Omental fat pad (tissue), 4 donors: ENCODE data around the gene INSRR. TPM values are rescaled to one million over a fixed set of nuclear protein-coding genes. Genes with fewer than 3 reads are reported as not detected.

Source experiments
- ATAC-seq: fragments of 150-250 bp; one replicate; pipeline ENCODE4 v1.9.1; 2016; ENCODE audit warnings: mild to moderate bottlenecking, moderate library complexity; ENCODE audit not compliant: low FRiP score
- DNase-seq: peaks from one replicate; pipeline ENCODE4 v3.0.0-alpha.2; 2019; ENCODE audit warnings: low spot score
- total RNA-seq, 4 donors: library from RNA; depleted of rRNA; stranded (reverse); fragments of >200 nt; gene quantifications; one replicate each; pipeline ENCODE4 v1.1.0, GENCODE V29; 2016
- TF ChIP-seq, protein P1 (sequence below), 3 donors: fragments of 450-650 bp; IDR thresholded peaks; one replicate each; pipeline ENCODE4 v1.5.1; 2016 to 2017; ENCODE audit warnings: antibody characterized with exemption in 3 of 3, mild to moderate bottlenecking in 3 of 3, moderate library complexity in 2 of 3

Gene INSRR
- total RNA-seq, 4 donors from 2014 or later: 0.06 to 0.12 (median 0.09) TPM; not detected in 1

DNA sequence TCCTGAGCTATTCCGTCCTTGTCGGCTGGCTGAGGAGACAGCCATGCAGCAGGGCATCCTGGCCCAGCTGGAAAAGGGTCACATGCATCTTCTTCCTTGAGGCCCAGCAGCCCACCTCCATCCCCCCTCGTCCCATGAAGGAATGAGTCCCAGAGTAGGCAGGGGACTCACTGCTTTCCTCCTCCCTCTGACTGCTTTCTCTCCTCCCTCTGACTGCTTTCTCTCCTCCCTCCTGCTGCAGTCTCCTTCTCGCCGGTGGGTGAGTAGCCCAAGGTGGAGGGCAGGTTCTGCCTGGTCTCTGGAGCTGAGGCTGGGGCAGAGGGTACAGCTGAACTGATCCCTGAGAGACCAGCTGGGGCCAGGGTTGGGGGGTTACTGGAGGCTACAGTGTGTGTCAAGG, 15.2 kb upstream of the INSRR start:
- TF ChIP-seq, protein P1, sequence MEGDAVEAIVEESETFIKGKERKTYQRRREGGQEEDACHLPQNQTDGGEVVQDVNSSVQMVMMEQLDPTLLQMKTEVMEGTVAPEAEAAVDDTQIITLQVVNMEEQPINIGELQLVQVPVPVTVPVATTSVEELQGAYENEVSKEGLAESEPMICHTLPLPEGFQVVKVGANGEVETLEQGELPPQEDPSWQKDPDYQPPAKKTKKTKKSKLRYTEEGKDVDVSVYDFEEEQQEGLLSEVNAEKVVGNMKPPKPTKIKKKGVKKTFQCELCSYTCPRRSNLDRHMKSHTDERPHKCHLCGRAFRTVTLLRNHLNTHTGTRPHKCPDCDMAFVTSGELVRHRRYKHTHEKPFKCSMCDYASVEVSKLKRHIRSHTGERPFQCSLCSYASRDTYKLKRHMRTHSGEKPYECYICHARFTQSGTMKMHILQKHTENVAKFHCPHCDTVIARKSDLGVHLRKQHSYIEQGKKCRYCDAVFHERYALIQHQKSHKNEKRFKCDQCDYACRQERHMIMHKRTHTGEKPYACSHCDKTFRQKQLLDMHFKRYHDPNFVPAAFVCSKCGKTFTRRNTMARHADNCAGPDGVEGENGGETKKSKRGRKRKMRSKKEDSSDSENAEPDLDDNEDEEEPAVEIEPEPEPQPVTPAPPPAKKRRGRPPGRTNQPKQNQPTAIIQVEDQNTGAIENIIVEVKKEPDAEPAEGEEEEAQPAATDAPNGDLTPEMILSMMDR (IDR thresholded peaks at IDR 0.05): no peak
- ATAC-seq: no peak

DNA sequence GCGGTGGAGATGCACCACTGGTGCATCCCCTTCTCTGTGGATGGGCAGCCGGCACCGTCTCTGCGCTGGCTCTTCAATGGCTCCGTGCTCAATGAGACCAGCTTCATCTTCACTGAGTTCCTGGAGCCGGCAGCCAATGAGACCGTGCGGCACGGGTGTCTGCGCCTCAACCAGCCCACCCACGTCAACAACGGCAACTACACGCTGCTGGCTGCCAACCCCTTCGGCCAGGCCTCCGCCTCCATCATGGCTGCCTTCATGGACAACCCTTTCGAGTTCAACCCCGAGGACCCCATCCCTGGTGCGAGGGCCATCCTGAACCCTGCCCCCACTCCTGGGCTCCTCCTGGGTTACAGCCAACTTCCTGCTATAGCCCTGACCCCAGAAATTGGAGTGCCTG, 14.7 kb upstream of the INSRR start:
- TF ChIP-seq, protein P1 (IDR thresholded peaks at IDR 0.05): no peak
- ATAC-seq: no peak
- DNase-seq: no peak

More for the DNA sequence above, 15.2 kb upstream of the INSRR start:
- DNase-seq: no peak

DNA sequence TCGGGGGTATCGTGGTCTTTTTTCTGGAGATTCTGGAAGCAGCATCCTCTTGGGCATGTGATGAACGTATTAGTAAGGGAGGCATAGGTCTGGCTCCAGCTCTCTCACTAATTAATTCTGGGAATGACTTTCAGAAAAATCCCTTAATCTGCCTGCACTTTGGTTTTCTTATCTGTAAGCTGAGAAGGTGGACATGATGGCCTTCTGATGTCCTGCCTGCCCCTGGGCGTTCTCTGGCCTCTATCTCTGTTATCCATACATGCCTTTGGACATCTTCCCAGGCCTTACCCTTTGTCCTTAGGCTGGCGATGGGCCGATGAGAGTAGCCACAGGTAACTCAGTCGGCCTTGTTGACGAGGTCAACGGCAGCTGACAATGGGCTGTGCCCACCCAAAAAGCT, 10.5 kb upstream of the INSRR start:
- no peak for ATAC-seq
- no peak for DNase-seq
- TF ChIP-seq, protein P1 (IDR thresholded peaks at IDR 0.05): no peak

DNA sequence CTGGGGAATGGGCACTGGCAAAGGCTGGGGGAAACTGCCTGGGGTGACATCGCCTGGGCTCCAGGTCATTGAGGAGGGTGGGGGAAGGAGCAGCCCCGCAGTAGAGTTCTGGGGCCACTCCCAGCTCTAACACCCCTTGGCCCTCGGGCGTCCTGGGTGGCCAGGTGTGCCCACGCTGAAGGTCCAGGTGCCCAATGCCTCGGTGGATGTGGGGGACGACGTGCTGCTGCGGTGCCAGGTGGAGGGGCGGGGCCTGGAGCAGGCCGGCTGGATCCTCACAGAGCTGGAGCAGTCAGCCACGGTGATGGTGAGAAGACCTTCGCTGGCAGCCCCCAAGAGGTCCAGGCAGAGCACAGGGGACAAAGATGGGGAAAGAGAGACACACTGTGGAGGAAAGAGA, 9.4 kb upstream of the INSRR start:
- TF ChIP-seq, protein P1 (IDR thresholded peaks at IDR 0.05): no peak
- DNase-seq (no peak), ATAC-seq (no peak)

DNA sequence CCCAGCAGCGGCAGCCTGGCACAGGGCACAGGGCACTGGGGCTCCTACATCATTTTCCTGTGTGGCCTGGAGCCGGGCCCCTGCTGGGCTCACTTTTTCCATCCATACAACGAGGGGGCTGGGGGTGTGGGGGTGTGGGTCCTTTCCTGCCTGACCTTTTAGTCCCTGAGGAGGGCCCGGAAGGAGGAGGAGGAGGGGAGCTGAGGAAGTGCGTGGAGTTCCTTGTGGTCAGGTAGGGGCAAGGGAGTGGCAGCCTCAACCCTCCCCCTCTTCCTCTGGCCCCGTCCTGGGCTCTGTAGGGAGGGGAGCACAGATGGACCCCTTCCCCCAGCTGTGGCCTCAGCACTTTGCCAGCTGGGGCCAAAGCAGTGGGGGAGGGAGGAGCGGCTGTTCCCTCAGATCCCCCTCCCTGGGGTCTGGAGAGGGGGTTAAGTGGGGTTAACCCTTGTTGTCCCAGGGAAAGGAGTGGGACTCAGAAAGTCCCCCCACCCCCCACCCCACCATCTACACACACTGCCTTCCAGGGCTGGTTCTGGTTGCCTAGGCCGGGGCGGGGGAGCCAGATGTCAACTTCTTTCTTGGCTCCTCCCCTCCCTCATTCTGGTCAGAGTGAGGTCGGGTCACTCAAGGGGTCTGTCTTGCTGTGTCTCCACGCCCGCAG, 7.5 kb upstream of the INSRR start:
- no peak for DNase-seq
- TF ChIP-seq, protein P1 (IDR thresholded peaks at IDR 0.05): no peak
- no peak for ATAC-seq

DNA sequence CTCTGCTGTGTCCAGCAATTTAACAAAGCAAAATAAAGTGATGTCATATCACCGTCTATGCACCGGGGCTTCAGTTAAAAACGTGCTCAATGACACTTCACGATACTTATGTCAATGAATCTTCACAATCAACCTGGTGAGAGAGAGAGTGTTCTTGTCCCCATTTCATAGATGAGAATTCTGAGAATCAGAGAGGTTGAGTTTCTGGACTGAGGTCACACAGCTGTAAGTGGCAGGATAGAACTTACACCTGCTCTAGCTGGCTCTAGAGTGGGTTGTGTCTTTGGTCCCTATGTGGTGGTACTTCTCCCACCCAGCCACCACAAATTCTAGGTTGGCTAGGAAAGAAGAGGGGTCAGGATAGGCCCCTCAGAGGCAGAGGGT, 6.9 kb upstream of the INSRR start:
- TF ChIP-seq, protein P1 (IDR thresholded peaks at IDR 0.05): no peak
- ATAC-seq (no peak), DNase-seq (no peak)

DNA sequence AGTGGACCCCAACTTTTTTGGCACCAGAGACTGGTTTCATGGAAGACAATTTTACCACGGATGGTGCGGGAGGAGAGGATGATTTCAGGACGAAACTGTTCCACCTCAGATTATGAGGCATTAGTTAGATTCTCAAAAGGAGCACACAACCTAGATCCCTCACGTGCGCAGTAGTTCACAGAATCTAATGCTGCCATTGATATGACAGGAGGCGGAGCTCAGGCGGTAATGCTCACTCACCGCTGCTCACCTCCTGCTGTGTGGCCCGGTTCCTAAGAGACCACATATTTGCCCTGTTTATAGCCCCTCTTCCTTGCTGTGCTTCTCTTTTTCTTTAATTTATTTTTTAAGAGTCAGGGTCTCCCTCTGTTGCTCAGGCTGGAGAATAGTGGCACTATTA, 6.3 kb upstream of the INSRR start:
- no peak for DNase-seq
- no peak for ATAC-seq
- TF ChIP-seq, protein P1 (IDR thresholded peaks at IDR 0.05): no peak
